Measurements from ENCODE around the gene FBXL7. TPM values are rescaled to one million over a fixed set of nuclear protein-coding genes. Genes with fewer than 3 reads are reported as not detected.

FBXL7 gene
- total and polyA plus RNA-seq, 2 of the 8 experiments (the other 6 are each of a cell fraction or from before 2014, with no cell fraction given): 17.7 to 17.8 TPM

- Histone ChIP-seq H4K20me1 (replicated peaks in 1 of 2; ENCODE audit: control insufficient read depth in 1 of 2, insufficient read depth in 2 of 2, low read length in 2 of 2) (no peaks in the 10 kb centered on the region), H3K27ac (ENCODE audit: low read depth, low read length) (no peak overlapping the region), H4K5ac (ENCODE audit: insufficient read length, low read depth, low read length) (no peak overlapping the region), H2AK5ac (ENCODE audit: low read depth, low read length) (no peak overlapping the region), H4K91ac (replicated peaks; ENCODE audit: insufficient read length, low read length) (no peak overlapping the region), H4K8ac (ENCODE audit: extremely low read depth, insufficient read depth, low read length) (no peak overlapping the region), H3K56ac (replicated peaks; ENCODE audit: insufficient read length, low read depth, low read length) (no peak overlapping the region), H3K79me2 (ENCODE audit: control insufficient read depth in 1 of 2, insufficient read depth in 2 of 2, low read length in 2 of 2) (no peaks in the 10 kb centered on the region), H3K4me1 (replicated peaks in 1 of 4; ENCODE audit: control insufficient read depth in 3 of 4, insufficient read depth in 4 of 4, low read length in 3 of 4) (no peaks in the 10 kb centered on the region), H3K4me2 (ENCODE audit: insufficient read depth in 1 of 2, low read depth in 2 of 2, low read length in 2 of 2) (no peak overlapping the region), H3K9me3 (ENCODE audit: insufficient read depth in 2 of 2, low read depth in 1 of 2, low read length in 1 of 2) (no peaks in the 10 kb centered on the region), H3K14ac (ENCODE audit: insufficient read length) (no peak overlapping the region), H3K9ac (replicated peaks in 1 of 4; ENCODE audit: extremely low read depth in 1 of 4, low read depth in 3 of 4, low read length in 3 of 4) (no peak overlapping the region), H3K18ac (ENCODE audit: extremely low read depth, low read length) (no peak overlapping the region), H3K23me2 (ENCODE audit: low read depth, low read length) (no peaks in the 10 kb centered on the region; the same call in 1 of the 2 replicates), H2BK20ac (ENCODE audit: low read length) (no peak overlapping the region), H2BK5ac (ENCODE audit: low read depth, low read length) (no peak overlapping the region), H3K4ac (replicated peaks; ENCODE audit: insufficient read length, low read depth, low read length) (no peak overlapping the region), H2BK120ac (replicated peaks; ENCODE audit: low read depth, low read length) (no peak overlapping the region), H2BK12ac (ENCODE audit: low read depth, low read length) (no peak overlapping the region), H3K23ac (ENCODE audit: insufficient read length) (no peak overlapping the region), H3K36me3 (ENCODE audit: control insufficient read depth in 2 of 4, insufficient read depth in 4 of 4, low read length in 3 of 4) (no peaks in the 10 kb centered on the region), H3K27me3 (replicated peaks in 1 of 4; ENCODE audit: control insufficient read depth in 3 of 4, extremely low read depth in 1 of 4, insufficient read depth in 3 of 4, low read length in 3 of 4) (no peaks in the 10 kb centered on the region), H2BK15ac (ENCODE audit: low read length) (no peak overlapping the region), H2AFZ (ENCODE audit: low read length) (no peak overlapping the region), H3K4me3 (ENCODE audit: extremely low read depth in 1 of 4, insufficient read depth in 2 of 4, low read depth in 3 of 4, low read length in 4 of 4) (no peak overlapping the region), H3K79me1 (ENCODE audit: low read depth, low read length) (no peaks in the 10 kb centered on the region)
- DNase-seq (ENCODE audit: low read depth in 1 of 2, low spot score in 2 of 2): no peak
- FAIRE-seq: no peak
- WGBS, 2 experiments (ENCODE audit: extremely low coverage in 1 of 2, insufficient coverage in 1 of 2, insufficient read length in 1 of 2, insufficient replicate concordance in 2 of 2, low coverage in 1 of 2, low lambda C conversion rate in 2 of 2, missing lambda C conversion rate in 1 of 2): 90% methylated on average over 3 of the region's 3 CpGs; no CpG with 5 or more reads in 1 of the 2 experiments
- ChIA-PET POLR2A (ENCODE audit: partially characterized antibody) (no interaction called here), CTCF (ENCODE audit: partially characterized antibody) (no interaction called here)
- TF ChIP-seq JUN (IDR thresholded peaks at IDR 0.05; ENCODE audit: low read depth, low read length): no peak
- no peak for TF ChIP-seq RNF2 (IDR thresholded peaks at IDR 0.05; ENCODE audit: borderline replicate concordance, low read depth, low read length, missing control alignments, poor library complexity, severe bottlenecking)
- no peak for TF ChIP-seq ASH2L (IDR thresholded peaks at IDR 0.05; ENCODE audit: low read length)
- no peak for TF ChIP-seq PHF8 (conservative IDR thresholded peaks at IDR 0.05; ENCODE audit: low read depth, low read length)
- no peak for TF ChIP-seq E2F6 (IDR thresholded peaks at IDR 0.05)
- no peak for TF ChIP-seq HDAC2 (IDR thresholded peaks at IDR 0.05; ENCODE audit: borderline replicate concordance in 1 of 2, low read depth in 2 of 2, low read length in 2 of 2)
- TF ChIP-seq ATF3 (IDR thresholded peaks at IDR 0.05; ENCODE audit: insufficient read depth, low read depth, low read length): no peak
- TF ChIP-seq GTF2F1 (IDR thresholded peaks at IDR 0.05; ENCODE audit: borderline replicate concordance, low read depth, low read length): no peak
- TF ChIP-seq, protein P1, sequence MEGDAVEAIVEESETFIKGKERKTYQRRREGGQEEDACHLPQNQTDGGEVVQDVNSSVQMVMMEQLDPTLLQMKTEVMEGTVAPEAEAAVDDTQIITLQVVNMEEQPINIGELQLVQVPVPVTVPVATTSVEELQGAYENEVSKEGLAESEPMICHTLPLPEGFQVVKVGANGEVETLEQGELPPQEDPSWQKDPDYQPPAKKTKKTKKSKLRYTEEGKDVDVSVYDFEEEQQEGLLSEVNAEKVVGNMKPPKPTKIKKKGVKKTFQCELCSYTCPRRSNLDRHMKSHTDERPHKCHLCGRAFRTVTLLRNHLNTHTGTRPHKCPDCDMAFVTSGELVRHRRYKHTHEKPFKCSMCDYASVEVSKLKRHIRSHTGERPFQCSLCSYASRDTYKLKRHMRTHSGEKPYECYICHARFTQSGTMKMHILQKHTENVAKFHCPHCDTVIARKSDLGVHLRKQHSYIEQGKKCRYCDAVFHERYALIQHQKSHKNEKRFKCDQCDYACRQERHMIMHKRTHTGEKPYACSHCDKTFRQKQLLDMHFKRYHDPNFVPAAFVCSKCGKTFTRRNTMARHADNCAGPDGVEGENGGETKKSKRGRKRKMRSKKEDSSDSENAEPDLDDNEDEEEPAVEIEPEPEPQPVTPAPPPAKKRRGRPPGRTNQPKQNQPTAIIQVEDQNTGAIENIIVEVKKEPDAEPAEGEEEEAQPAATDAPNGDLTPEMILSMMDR (IDR thresholded peaks at IDR 0.05; ENCODE audit: control extremely low read depth in 1 of 3, insufficient read depth in 1 of 3, low read depth in 1 of 3, low read length in 3 of 3): no peak
- TF ChIP-seq KDM5A (IDR thresholded peaks at IDR 0.05; ENCODE audit: low read length): no peak
Measured at GRCh38 chr5:15951550-15951949, 451.6 kb downstream of the FBXL7 start.

Measured in H1 (cell line).